Activated T-cell treated with anti-CD3 and anti-CD28 coated beads, Interleukin-2, amount 50 U/mL, for 1 hour (primary cell): Measurements from ENCODE around the gene HPRT1.

Experiments
- DNase-seq: peaks from one replicate; pipeline ENCODE4 v3.0.0-alpha.2; 2020

The HPRT1 gene

GRCh38 chrX:134478374-134478773, 18.4 kb downstream of the HPRT1 start:
- no peak for DNase-seq

GRCh38 chrX:134480061-134480460, 20.1 kb downstream of the HPRT1 start:
- no peak for DNase-seq

- DNase-seq, result no peak
Observed at GRCh38 chrX:134481339-134481738, 21.4 kb downstream of the HPRT1 start.

GRCh38 chrX:134482371-134482770, 22.4 kb downstream of the HPRT1 start:
- DNase-seq, result no peak

GRCh38 chrX:134484039-134484438, 24.1 kb downstream of the HPRT1 start:
- no peak for DNase-seq

GRCh38 chrX:134501941-134502340, 42.0 kb downstream of the HPRT1 start:
- no peak for DNase-seq

- DNase-seq, result no peak
Observed at GRCh38 chrX:134502686-134503085, 42.7 kb downstream of the HPRT1 start.

- DNase-seq, result no peak
Observed at GRCh38 chrX:134512566-134512965, 52.6 kb downstream of the HPRT1 start.

- no peak for DNase-seq
Observed at GRCh38 chrX:134513091-134513490, 53.1 kb downstream of the HPRT1 start.

- no peak for DNase-seq
Observed at GRCh38 chrX:134520860-134521390, 61.0 kb downstream of the HPRT1 start.

GRCh38 chrX:134524181-134524580, 64.2 kb downstream of the HPRT1 start:
- no peak for DNase-seq

GRCh38 chrX:134525086-134525792, 65.3 kb downstream of the HPRT1 start:
- DNase-seq, result no peak

GRCh38 chrX:134526399-134526798, 66.4 kb downstream of the HPRT1 start:
- DNase-seq, result no peak

GRCh38 chrX:134528960-134529359, 69.0 kb downstream of the HPRT1 start:
- DNase-seq, result no peak

- DNase-seq, result no peak
Observed at GRCh38 chrX:134529481-134529880, 69.5 kb downstream of the HPRT1 start.

GRCh38 chrX:134530845-134531244, 70.9 kb downstream of the HPRT1 start:
- DNase-seq, result no peak

GRCh38 chrX:134533352-134533751, 73.4 kb downstream of the HPRT1 start:
- DNase-seq, result no peak

- no peak for DNase-seq
Observed at GRCh38 chrX:134533952-134534351, 74.0 kb downstream of the HPRT1 start.

GRCh38 chrX:134537179-134537955, 77.4 kb downstream of the HPRT1 start:
- DNase-seq, result no peak

GRCh38 chrX:134538316-134538715, 78.4 kb downstream of the HPRT1 start:
- DNase-seq, result no peak

GRCh38 chrX:134541906-134542305, 81.9 kb downstream of the HPRT1 start:
- no peak for DNase-seq

GRCh38 chrX:134542485-134542884, 82.5 kb downstream of the HPRT1 start:
- DNase-seq, result no peak

GRCh38 chrX:134543288-134543687, 83.3 kb downstream of the HPRT1 start:
- DNase-seq, result no peak

GRCh38 chrX:134544135-134544512, 84.2 kb downstream of the HPRT1 start:
- DNase-seq, result no peak
